GM23338 (cell line): ENCODE data around the gene VPS13A. TPM values are rescaled to one million over a fixed set of nuclear protein-coding genes. Genes with fewer than 3 reads are reported as not detected.

Experiments used
- ATAC-seq: fragments of 200-7000 bp; cut with Tn5 transposase; 3 replicates; pipeline ENCODE4 v1.9.1; 2020
- DNase-seq: peaks from one replicate; pipeline ENCODE4 v3.0.0-alpha.2; 2015; ENCODE audit warnings: low spot score
- H2AFZ ChIP-seq: fragments of 200-600 bp; sonication (generic); 2 replicates; pipeline ENCODE4 v1.8.0; 2016; ENCODE audit warnings: antibody characterized with exemption, mild to moderate bottlenecking, moderate library complexity
- H3F3A ChIP-seq: fragments of 200-600 bp; sonication (generic); replicated peaks from 2 replicates; pipeline ENCODE4 v1.8.0; 2017; ENCODE audit warnings: antibody characterized with exemption, mixed run types, low read depth
- H3K27ac ChIP-seq: fragments of 200-600 bp; sonication (generic); 2 replicates; pipeline ENCODE4 v1.6.1; 2016; ENCODE audit warnings: low read depth
- H3K27me3 ChIP-seq: fragments of 200-600 bp; sonication (generic); 2 replicates; pipeline ENCODE4 v1.8.0; 2016; ENCODE audit warnings: mild to moderate bottlenecking, mixed run types, moderate library complexity; ENCODE audit not compliant: insufficient read depth
- H3K36me3 ChIP-seq: fragments of 200-600 bp; sonication (generic); 2 replicates; pipeline ENCODE4 v1.8.0; 2016; ENCODE audit warnings: mild to moderate bottlenecking; ENCODE audit not compliant: insufficient read depth
- H3K4me1 ChIP-seq: fragments of 200-600 bp; sonication (generic); 2 replicates; pipeline ENCODE4 v1.8.0; 2016; ENCODE audit warnings: mild to moderate bottlenecking, moderate library complexity; ENCODE audit not compliant: insufficient read depth
- H3K4me2 ChIP-seq: fragments of 200-600 bp; sonication (generic); 2 replicates; pipeline ENCODE4 v1.7.1; 2017; ENCODE audit warnings: mixed run types
- H3K4me3 ChIP-seq: fragments of 200-600 bp; sonication (generic); 2 replicates; pipeline ENCODE4 v1.6.1; 2016; ENCODE audit warnings: mixed run types
- H3K79me2 ChIP-seq: fragments of 200-600 bp; sonication (generic); replicated peaks from 2 replicates; pipeline ENCODE4 v1.8.0; 2017; ENCODE audit warnings: mild to moderate bottlenecking; ENCODE audit not compliant: insufficient read depth
- H3K9me2 ChIP-seq: fragments of 200-600 bp; sonication (generic); 2 replicates; pipeline ENCODE4 v1.8.0; 2017; ENCODE audit not compliant: insufficient read depth
- H4K20me1 ChIP-seq: fragments of 200-600 bp; sonication (generic); replicated peaks from 2 replicates; pipeline ENCODE4 v1.8.0; 2017; ENCODE audit warnings: mild to moderate bottlenecking; ENCODE audit not compliant: insufficient read depth
- H3K27ac Mint-ChIP-seq: 2 replicates; pipeline ENCODE4 v1.8.0; 2020; ENCODE audit warnings: inconsistent platforms, mild to moderate bottlenecking, moderate library complexity, mixed read lengths
- H3K27me3 Mint-ChIP-seq: 3 replicates; pipeline ENCODE4 v1.8.0; 2022; ENCODE audit warnings: low read depth, mild to moderate bottlenecking, moderate library complexity, mixed read lengths, inconsistent platforms; ENCODE audit not compliant: insufficient read depth, poor library complexity
- H3K36me3 Mint-ChIP-seq: 3 replicates; pipeline ENCODE4 v1.8.0; 2021; ENCODE audit warnings: low read depth, mild to moderate bottlenecking, inconsistent platforms, moderate library complexity, mixed read lengths
- H3K4me1 Mint-ChIP-seq: 3 replicates; pipeline ENCODE4 v1.8.0; 2020; ENCODE audit warnings: mild to moderate bottlenecking, inconsistent platforms, mixed read lengths
- H3K4me3 Mint-ChIP-seq: 3 replicates; pipeline ENCODE4 v1.8.0; 2021; ENCODE audit warnings: moderate library complexity, mild to moderate bottlenecking, inconsistent platforms, mixed read lengths
- H3K9me3 Mint-ChIP-seq: 3 replicates; pipeline ENCODE4 v1.8.0; 2020; ENCODE audit warnings: moderate library complexity, mild to moderate bottlenecking, inconsistent platforms, mixed read lengths
- CREB1 ChIP-seq: fragments of 250-450 bp; sonication (Bioruptor Pico); IDR thresholded peaks from 2 replicates; pipeline ENCODE4 v1.5.0; 2020; ENCODE audit warnings: low read depth, mild to moderate bottlenecking, moderate library complexity
- EZH2 ChIP-seq: fragments of 200-600 bp; sonication (generic); IDR thresholded peaks from one replicate; pipeline ENCODE4 v1.8.0; 2017; ENCODE audit warnings: antibody characterized with exemption, mild to moderate bottlenecking, low read depth; ENCODE audit not compliant: unreplicated experiment
- EZH2phosphoT487 ChIP-seq: fragments of 200-600 bp; sonication (generic); IDR thresholded peaks from one replicate; pipeline ENCODE4 v1.8.1; 2018; ENCODE audit warnings: antibody characterized with exemption; ENCODE audit not compliant: unreplicated experiment
- STAT1 ChIP-seq: IDR thresholded peaks from one replicate; pipeline ENCODE4 v1.6.1; 2016; ENCODE audit warnings: antibody characterized with exemption; ENCODE audit not compliant: unreplicated experiment
- ZNF331 ChIP-seq: fragments of 250-450 bp; sonication (Bioruptor Pico); IDR thresholded peaks from 2 replicates; pipeline ENCODE4 v1.5.0; 2020; ENCODE audit warnings: low read depth, mild to moderate bottlenecking, moderate library complexity
- polyA plus RNA-seq: library from polyadenylated mRNA; unstranded; fragments of >200 nt; fragmentation: Nextera tagmentation; extraction: Ambion mirVana; gene quantifications from 2 replicates; pipeline ENCODE4 v1.2.1, GENCODE V29; 2016
- total RNA-seq: library from RNA; depleted of rRNA; stranded (reverse); fragments of >200 nt; shearing (Covaris generic); gene quantifications from 2 replicates; pipeline ENCODE4 v1.2.3, GENCODE V29; 2014
- TF ChIP-seq, protein P1 (sequence below), 2 experiments: fragments of 200-600 bp in 1 of 2; sonication (generic) in 1 of 2; conservative IDR thresholded peaks; 2 replicates each; pipeline versions ENCODE4 v1.5.1 to v1.6.1; 2016 to 2017; ENCODE audit warnings: antibody characterized with exemption in 2 of 2, low read depth in 2 of 2, mild to moderate bottlenecking in 2 of 2, moderate library complexity in 1 of 2
- TF ChIP-seq, protein P2 (sequence below): fragments of 250-450 bp; sonication (Bioruptor Pico); IDR thresholded peaks from 2 replicates; pipeline ENCODE4 v1.5.0; 2020; ENCODE audit warnings: mild to moderate bottlenecking, moderate library complexity

VPS13A gene
- total and polyA plus RNA-seq, 2 experiments from 2014 or later = 45.9 to 68.1 TPM

DNA sequence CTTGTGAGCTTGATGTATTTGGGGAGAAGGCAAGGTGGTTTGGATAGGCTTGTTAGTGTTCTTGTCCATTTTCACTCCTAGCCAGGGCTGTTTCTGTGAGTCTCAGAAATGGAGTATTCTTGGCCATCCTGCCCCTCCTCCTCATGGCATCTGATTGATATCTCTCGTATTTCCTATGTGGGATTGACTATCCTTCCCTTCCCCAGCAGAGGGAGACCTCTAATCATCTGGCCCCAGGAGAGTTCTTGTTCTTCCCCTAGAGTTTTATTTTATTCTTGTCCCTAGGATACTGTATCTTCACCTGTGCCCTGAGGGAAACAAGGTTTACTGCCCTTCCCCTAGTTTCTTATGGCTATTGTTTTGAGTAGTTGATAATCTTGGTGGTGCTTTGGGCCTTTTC is 114.4 kb downstream of the VPS13A start:
- H3K27ac Mint-ChIP-seq = no peak overlapping the region; the same call in 1 of the 2 replicates
- H2AFZ ChIP-seq = no peak overlapping the region
- ATAC-seq (peak; percentile 94), DNase-seq (peak; percentile 78)
- no peak overlapping the region for H3K4me3 Mint-ChIP-seq
- H3K27me3 ChIP-seq = no peaks in the 10 kb centered on the region
- no peaks in the 10 kb centered on the region for H3K9me2 ChIP-seq
- 0 out of 2 replicates have a peak overlapping the region, but pooled peaks have one; percentile 10 for H3K4me2 ChIP-seq
- H3K27ac ChIP-seq = peak overlapping the region; percentile 55; the same call in 1 of the 2 replicates
- 0 out of 2 replicates have a peak, but pooled peaks cover 9% of the 10 kb centered on the region for H3K79me2 ChIP-seq
- no peak overlapping the region for H3K4me3 ChIP-seq
- peaks cover 21% of the 10 kb centered on the region for H3K36me3 Mint-ChIP-seq
- H3K36me3 ChIP-seq = no peaks in the 10 kb centered on the region
- H3K4me1 Mint-ChIP-seq = peaks cover 21% of the 10 kb centered on the region
- no peaks in the 10 kb centered on the region for H3F3A ChIP-seq
- peaks cover 30% of the 10 kb centered on the region for H3K4me1 ChIP-seq
- TF ChIP-seq, protein P1, sequence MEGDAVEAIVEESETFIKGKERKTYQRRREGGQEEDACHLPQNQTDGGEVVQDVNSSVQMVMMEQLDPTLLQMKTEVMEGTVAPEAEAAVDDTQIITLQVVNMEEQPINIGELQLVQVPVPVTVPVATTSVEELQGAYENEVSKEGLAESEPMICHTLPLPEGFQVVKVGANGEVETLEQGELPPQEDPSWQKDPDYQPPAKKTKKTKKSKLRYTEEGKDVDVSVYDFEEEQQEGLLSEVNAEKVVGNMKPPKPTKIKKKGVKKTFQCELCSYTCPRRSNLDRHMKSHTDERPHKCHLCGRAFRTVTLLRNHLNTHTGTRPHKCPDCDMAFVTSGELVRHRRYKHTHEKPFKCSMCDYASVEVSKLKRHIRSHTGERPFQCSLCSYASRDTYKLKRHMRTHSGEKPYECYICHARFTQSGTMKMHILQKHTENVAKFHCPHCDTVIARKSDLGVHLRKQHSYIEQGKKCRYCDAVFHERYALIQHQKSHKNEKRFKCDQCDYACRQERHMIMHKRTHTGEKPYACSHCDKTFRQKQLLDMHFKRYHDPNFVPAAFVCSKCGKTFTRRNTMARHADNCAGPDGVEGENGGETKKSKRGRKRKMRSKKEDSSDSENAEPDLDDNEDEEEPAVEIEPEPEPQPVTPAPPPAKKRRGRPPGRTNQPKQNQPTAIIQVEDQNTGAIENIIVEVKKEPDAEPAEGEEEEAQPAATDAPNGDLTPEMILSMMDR (conservative IDR thresholded peaks at IDR 0.05; ENCODE audit: low read depth in 2 of 2) = peak; percentile 78 to 80
- TF ChIP-seq EZH2phosphoT487 = no peak
- H4K20me1 ChIP-seq = no peaks in the 10 kb centered on the region
- peaks cover 3% of the 10 kb centered on the region for H3K27me3 Mint-ChIP-seq
- peaks cover 7% of the 10 kb centered on the region; the same call in 2 of the 3 replicates for H3K9me3 Mint-ChIP-seq

DNA sequence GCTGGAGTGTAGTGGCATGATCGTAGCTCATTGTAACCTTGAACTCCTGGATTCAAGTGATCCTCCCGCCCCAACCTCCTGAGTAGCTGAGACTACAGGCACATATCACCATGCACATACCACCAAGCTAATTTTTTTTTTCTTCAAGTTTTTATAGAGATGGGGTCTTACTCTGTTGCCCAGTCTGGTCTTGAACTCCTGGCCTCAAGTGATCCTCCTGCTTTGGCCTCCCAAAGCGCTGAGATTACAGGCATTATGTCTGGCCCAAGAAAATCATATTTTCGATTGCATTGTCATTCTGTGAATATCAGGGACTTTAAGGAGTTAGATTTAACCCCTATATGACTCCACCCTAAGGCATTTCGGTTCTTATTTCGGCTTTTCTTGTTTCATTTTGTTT is 116.6 kb downstream of the VPS13A start:
- no peak for DNase-seq
- no peak for ATAC-seq
- Histone ChIP-seq H3K9me2 (no peaks in the 10 kb centered on the region), H3K4me1 (peaks cover 30% of the 10 kb centered on the region), H3K4me2 (no peak overlapping the region), H3K27me3 (no peaks in the 10 kb centered on the region), H4K20me1 (no peaks in the 10 kb centered on the region), H3F3A (no peaks in the 10 kb centered on the region), H3K4me3 (no peak overlapping the region), H3K27ac (no peak overlapping the region), H2AFZ (no peak overlapping the region), H3K79me2 (0 out of 2 replicates have a peak, but pooled peaks cover 7% of the 10 kb centered on the region), H3K36me3 (no peaks in the 10 kb centered on the region)
- H3K4me3 Mint-ChIP-seq = no peak overlapping the region
- no peak overlapping the region; the same call in 1 of the 2 replicates for H3K27ac Mint-ChIP-seq
- H3K27me3 Mint-ChIP-seq = peaks cover 3% of the 10 kb centered on the region
- TF ChIP-seq STAT1 (no peak), ZNF331 (CRISPR knock-in tag) (no peak), EZH2phosphoT487 (no peak), CREB1 (CRISPR knock-in tag) (no peak), EZH2 (no peak)
- TF ChIP-seq, protein P2, sequence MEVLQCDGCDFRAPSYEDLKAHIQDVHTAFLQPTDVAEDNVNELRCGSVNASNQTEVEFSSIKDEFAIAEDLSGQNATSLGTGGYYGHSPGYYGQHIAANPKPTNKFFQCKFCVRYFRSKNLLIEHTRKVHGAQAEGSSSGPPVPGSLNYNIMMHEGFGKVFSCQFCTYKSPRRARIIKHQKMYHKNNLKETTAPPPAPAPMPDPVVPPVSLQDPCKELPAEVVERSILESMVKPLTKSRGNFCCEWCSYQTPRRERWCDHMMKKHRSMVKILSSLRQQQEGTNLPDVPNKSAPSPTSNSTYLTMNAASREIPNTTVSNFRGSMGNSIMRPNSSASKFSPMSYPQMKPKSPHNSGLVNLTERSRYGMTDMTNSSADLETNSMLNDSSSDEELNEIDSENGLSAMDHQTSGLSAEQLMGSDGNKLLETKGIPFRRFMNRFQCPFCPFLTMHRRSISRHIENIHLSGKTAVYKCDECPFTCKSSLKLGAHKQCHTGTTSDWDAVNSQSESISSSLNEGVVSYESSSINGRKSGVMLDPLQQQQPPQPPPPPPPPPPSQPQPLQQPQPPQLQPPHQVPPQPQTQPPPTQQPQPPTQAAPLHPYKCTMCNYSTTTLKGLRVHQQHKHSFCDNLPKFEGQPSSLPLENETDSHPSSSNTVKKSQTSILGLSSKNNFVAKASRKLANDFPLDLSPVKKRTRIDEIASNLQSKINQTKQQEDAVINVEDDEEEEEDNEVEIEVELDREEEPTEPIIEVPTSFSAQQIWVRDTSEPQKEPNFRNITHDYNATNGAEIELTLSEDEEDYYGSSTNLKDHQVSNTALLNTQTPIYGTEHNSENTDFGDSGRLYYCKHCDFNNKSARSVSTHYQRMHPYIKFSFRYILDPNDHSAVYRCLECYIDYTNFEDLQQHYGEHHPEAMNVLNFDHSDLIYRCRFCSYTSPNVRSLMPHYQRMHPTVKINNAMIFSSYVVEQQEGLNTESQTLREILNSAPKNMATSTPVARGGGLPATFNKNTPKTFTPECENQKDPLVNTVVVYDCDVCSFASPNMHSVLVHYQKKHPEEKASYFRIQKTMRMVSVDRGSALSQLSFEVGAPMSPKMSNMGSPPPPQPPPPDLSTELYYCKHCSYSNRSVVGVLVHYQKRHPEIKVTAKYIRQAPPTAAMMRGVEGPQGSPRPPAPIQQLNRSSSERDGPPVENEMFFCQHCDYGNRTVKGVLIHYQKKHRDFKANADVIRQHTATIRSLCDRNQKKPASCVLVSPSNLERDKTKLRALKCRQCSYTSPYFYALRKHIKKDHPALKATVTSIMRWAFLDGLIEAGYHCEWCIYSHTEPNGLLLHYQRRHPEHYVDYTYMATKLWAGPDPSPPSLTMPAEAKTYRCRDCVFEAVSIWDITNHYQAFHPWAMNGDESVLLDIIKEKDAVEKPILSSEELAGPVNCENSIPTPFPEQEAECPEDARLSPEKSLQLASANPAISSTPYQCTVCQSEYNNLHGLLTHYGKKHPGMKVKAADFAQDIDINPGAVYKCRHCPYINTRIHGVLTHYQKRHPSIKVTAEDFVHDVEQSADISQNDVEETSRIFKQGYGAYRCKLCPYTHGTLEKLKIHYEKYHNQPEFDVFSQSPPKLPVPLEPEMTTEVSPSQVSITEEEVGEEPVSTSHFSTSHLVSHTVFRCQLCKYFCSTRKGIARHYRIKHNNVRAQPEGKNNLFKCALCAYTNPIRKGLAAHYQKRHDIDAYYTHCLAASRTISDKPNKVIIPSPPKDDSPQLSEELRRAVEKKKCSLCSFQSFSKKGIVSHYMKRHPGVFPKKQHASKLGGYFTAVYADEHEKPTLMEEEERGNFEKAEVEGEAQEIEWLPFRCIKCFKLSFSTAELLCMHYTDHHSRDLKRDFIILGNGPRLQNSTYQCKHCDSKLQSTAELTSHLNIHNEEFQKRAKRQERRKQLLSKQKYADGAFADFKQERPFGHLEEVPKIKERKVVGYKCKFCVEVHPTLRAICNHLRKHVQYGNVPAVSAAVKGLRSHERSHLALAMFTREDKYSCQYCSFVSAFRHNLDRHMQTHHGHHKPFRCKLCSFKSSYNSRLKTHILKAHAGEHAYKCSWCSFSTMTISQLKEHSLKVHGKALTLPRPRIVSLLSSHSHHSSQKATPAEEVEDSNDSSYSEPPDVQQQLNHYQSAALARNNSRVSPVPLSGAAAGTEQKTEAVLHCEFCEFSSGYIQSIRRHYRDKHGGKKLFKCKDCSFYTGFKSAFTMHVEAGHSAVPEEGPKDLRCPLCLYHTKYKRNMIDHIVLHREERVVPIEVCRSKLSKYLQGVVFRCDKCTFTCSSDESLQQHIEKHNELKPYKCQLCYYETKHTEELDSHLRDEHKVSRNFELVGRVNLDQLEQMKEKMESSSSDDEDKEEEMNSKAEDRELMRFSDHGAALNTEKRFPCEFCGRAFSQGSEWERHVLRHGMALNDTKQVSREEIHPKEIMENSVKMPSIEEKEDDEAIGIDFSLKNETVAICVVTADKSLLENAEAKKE (CRISPR knock-in tag) = no peak
- TF ChIP-seq, protein P1 (conservative IDR thresholded peaks at IDR 0.05; ENCODE audit: low read depth in 2 of 2) = no peak
- H3K9me3 Mint-ChIP-seq = no peaks in the 10 kb centered on the region
- peaks cover 9% of the 10 kb centered on the region for H3K36me3 Mint-ChIP-seq
- peaks cover 21% of the 10 kb centered on the region for H3K4me1 Mint-ChIP-seq
